T-cell (primary cell): ENCODE data around the gene RAF1. TPM values are rescaled to one million over a fixed set of nuclear protein-coding genes. Genes with fewer than 3 reads are reported as not detected.
"Not testable (repeated sequence)": the region's sequence is repeated elsewhere in the genome, so short reads cannot be mapped to it uniquely, and the experiment has no call there.

Source experiments
- ATAC-seq, 4 experiments: fragments of 200-7000 bp in 3 of 4; fragments of 150-1000 bp in 1 of 4; cut with Tn5 transposase; replicated peaks in 1 of 4; 1 replicate in 3 of 4; 2 replicates in 1 of 4; pipeline ENCODE4 v1.10.0; 2021; ENCODE audit warnings: moderate library complexity in 3 of 4, mild to moderate bottlenecking in 2 of 4, moderate number of reproducible peaks in 1 of 4
- CTCF ChIA-PET, 2 donors: fragments of 300-600 bp; sonication (Branson Sonifier 250); formaldehyde crosslinking; loops; one replicate each; lab custom pipeline; 2022; ENCODE audit warnings: antibody characterized with exemption in 2 of 2; lab: Charles Lee
- POLR2A ChIA-PET, 2 donors: fragments of 300-600 bp; sonication (Branson Sonifier 250); formaldehyde crosslinking; loops; one replicate each; lab custom pipeline; 2022; ENCODE audit warnings: antibody characterized with exemption in 2 of 2; lab: Charles Lee
- DNase-seq, 35 experiments: peaks; one replicate each; pipeline versions ENCODE4 v3.0.0 to v3.0.0-alpha.2; 2013 to 2023
- H3K27ac ChIP-seq: one replicate; pipeline ENCODE4 v1.5.1; 2013; ENCODE audit warnings: low read length
- H3K27me3 ChIP-seq, 2 experiments: replicated peaks in 1 of 2; 1 replicate in 1 of 2; 2 replicates in 1 of 2; pipeline versions ENCODE4 v1.6.1 to v1.7.0; 2013; ENCODE audit warnings: low read length in 1 of 2, mixed read lengths in 1 of 2; ENCODE audit not compliant: control insufficient read depth in 2 of 2, insufficient read depth in 2 of 2; ENCODE audit errors: extremely low read depth in 1 of 2
- H3K36me3 ChIP-seq, 2 donors: 1 replicate in 1 of 2; 2 replicates in 1 of 2; pipeline versions ENCODE4 v1.6.1 to v1.7.0; 2013; ENCODE audit warnings: low read length in 1 of 2; ENCODE audit not compliant: control insufficient read depth in 2 of 2, insufficient read depth in 1 of 2; ENCODE audit errors: extremely low read depth in 1 of 2
- H3K4me1 ChIP-seq, 2 experiments: 1 replicate in 1 of 2; 2 replicates in 1 of 2; pipeline versions ENCODE4 v1.6.1 to v1.7.0; 2013; ENCODE audit warnings: low read length in 2 of 2, mixed read lengths in 1 of 2; ENCODE audit not compliant: insufficient read depth in 2 of 2, control insufficient read depth in 1 of 2; ENCODE audit errors: extremely low read depth in 1 of 2
- H3K4me3 ChIP-seq, 2 donors: 1 replicate in 1 of 2; 2 replicates in 1 of 2; pipeline versions ENCODE4 v1.5.1 to v1.7.0; 2013; ENCODE audit warnings: mild to moderate bottlenecking in 2 of 2, low read length in 1 of 2, moderate library complexity in 1 of 2; ENCODE audit not compliant: control insufficient read depth in 1 of 2; ENCODE audit errors: extremely low read depth in 1 of 2
- H3K9me3 ChIP-seq: 2 replicates; pipeline ENCODE4 v1.7.0; 2013
- H3K27ac Mint-ChIP-seq, 2 donors: one replicate each; pipeline ENCODE4 v1.8.0; 2020 to 2021; ENCODE audit warnings: mild to moderate bottlenecking in 2 of 2, mixed read lengths in 2 of 2
- H3K27me3 Mint-ChIP-seq, 2 donors: one replicate each; pipeline ENCODE4 v1.8.0; 2021 to 2022; ENCODE audit warnings: mixed read lengths in 2 of 2
- H3K36me3 Mint-ChIP-seq: one replicate; pipeline ENCODE4 v1.8.0; 2021; ENCODE audit warnings: mixed read lengths
- H3K4me1 Mint-ChIP-seq, 3 donors: one replicate each; pipeline ENCODE4 v1.8.0; 2020 to 2022; ENCODE audit warnings: mixed read lengths in 3 of 3, mild to moderate bottlenecking in 1 of 3
- H3K4me3 Mint-ChIP-seq, 3 donors: one replicate each; pipeline ENCODE4 v1.8.0; 2020 to 2022; ENCODE audit warnings: mild to moderate bottlenecking in 3 of 3, mixed read lengths in 3 of 3, moderate library complexity in 3 of 3
- H3K9me3 Mint-ChIP-seq, 3 donors: one replicate each; pipeline ENCODE4 v1.8.0; 2020 to 2022; ENCODE audit warnings: mixed read lengths in 3 of 3
- WGBS: methylation state at CpG from one replicate; pipeline ENCODE4 v1.1.5; 2013; ENCODE audit warnings: missing lambda C conversion rate; ENCODE audit not compliant: insufficient coverage; 5-methylcytosine and 5-hydroxymethylcytosine counted together
- total RNA-seq, 35 experiments: library from RNA in 6 of 35; stranded (reverse) in 6 of 35; fragments of 120-200 nt in 1 of 35; gene quantifications; one replicate each; pipeline versions ENCODE4 v1.2.1 to v1.2.4 and lab custom pipeline; 2013 to 2026

RAF1 gene
- total RNA-seq, 5 donors from 2014 or later (not counting 1 experiment from before 2014, with no cell fraction given): 95.3 to 112 (median 105) TPM

- WGBS: 7% methylated on average over 23 of the region's 26 CpGs
Measured at GRCh38 chr3:12553921-12554391, 110.0 kb downstream of the RAF1 start.

DNA sequence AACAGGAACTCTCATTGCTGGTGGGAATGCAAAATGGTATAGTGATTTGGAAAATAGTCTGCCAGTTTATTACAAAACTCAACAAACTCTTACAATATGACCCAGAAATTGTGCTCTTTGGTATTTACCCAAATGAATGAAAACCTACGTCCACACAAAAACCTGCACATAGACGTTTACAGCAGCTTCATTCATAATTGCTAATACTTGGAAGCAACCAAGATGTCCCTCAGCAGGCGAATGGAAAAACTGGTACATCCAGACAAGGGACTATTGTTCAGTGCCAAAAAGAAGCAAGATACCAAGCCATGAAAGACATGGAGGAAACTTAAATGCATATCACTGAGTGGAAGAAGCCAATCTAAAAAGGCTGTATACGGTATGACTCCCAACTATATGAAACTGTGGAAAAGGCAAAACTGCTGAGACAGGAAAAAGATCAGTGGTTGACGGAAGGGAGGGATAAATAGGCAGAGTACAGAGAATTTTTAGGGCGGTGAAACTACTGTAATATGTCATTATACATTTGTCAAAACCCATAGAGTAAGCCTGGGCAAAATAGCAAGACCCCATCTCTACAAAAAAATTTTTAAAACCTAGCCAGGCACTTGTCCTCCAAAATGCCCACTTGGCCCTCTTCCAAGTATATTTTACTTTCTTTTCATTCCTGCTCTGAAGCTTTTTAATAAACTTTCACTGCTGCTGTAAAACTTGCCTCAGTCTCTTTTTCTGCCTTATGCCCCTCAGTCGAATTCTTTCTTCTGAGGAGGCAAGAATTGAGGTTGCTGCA, 113.8 kb downstream of the RAF1 start:
- Histone ChIP-seq H3K36me3 (no peaks in the 10 kb centered on the region), H3K9me3 (no peaks in the 10 kb centered on the region), H3K4me3 (no peak overlapping the region), H3K4me1 (peaks cover 4 to 6% of the 10 kb centered on the region in 2 experiments), H3K27ac (no peak overlapping the region), H3K27me3 (peaks cover 0 to 31% of the 10 kb centered on the region in 2 experiments)
- no peak for ATAC-seq
- H3K27me3 Mint-ChIP-seq: peaks cover 22 to 27% of the 10 kb centered on the region in 2 donors
- no peaks in the 10 kb centered on the region for H3K36me3 Mint-ChIP-seq
- peaks cover 0 to 8% (median 6%) of the 10 kb centered on the region in 3 donors for H3K4me1 Mint-ChIP-seq
- POLR2A ChIA-PET: no interaction called here
- 100% methylated on average over 2 of the region's 7 CpGs for WGBS
- DNase-seq: no peak
- H3K4me3 Mint-ChIP-seq: no peak overlapping the region
- no peak overlapping the region for H3K27ac Mint-ChIP-seq
- no peaks in the 10 kb centered on the region for H3K9me3 Mint-ChIP-seq
- CTCF ChIA-PET: no interaction called here

More at GRCh38 chr3:12553921-12554391, 110.0 kb downstream of the RAF1 start:
- ChIA-PET POLR2A (interaction anchor here in 1 of 2 donors (0.5 to 0.6 kb wide), 2 partner anchors 13 to 23 kb away, joined by 3 read pairs; no protein-coding TSS in a partner anchor), CTCF (no interaction called here)
- Mint-ChIP-seq H3K4me1 (peaks cover 29 to 37% (median 29%) of the 10 kb centered on the region in 3 donors), H3K36me3 (no peaks in the 10 kb centered on the region), H3K9me3 (no peaks in the 10 kb centered on the region), H3K4me3 (peak overlapping the region; percentile 61 to 95 (median 75)), H3K27ac (no peak overlapping the region), H3K27me3 (peaks cover 28 to 40% of the 10 kb centered on the region in 2 donors)
- Histone ChIP-seq H3K27me3 (peaks cover 0 to 44% of the 10 kb centered on the region in 2 experiments), H3K36me3 (no peaks in the 10 kb centered on the region), H3K9me3 (no peaks in the 10 kb centered on the region), H3K4me1 (peaks cover 15 to 18% of the 10 kb centered on the region in 2 experiments), H3K4me3 (peak overlapping the region; percentile 22 to 70), H3K27ac (no peak overlapping the region)
- ATAC-seq (no peak), DNase-seq (peak in 5 of 35 experiments; percentile 8 to 26 (median 9))

DNA sequence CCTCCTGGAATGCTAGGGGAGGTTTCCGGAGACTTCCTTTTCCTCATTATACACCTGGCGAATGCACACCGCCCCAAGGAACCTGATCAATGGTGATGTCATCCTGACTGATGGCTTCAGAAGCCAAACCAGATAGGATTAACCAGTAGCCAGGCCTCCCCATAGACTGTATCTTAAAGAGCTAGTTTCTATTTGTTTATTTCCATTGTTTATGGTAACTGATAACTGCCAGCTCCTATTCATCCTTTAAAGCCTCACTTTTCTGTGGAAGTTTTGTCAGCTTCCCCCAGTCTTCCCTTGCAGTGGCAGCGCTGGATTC, 118.5 kb downstream of the RAF1 start, which contains the start of gene MKRN2OS:
MKRN2OS (minus strand) TSS at position 27 of the 319 bp plus-strand sequence. CDS start 35 bp downstream, outside the sequence.
- Histone ChIP-seq H3K9me3 (no peaks in the 10 kb centered on the region), H3K4me3 (no peak within 1 kb of the TSS), H3K36me3 (no peaks in the 10 kb centered on the region), H3K27me3 (peaks cover 0 to 3% of the 10 kb centered on the region in 2 experiments), H3K27ac (no peak within 1 kb of the TSS), H3K4me1 (no peaks in the 10 kb centered on the region)
- H3K4me3 Mint-ChIP-seq: no peak within 1 kb of the TSS
- H3K9me3 Mint-ChIP-seq: no peaks in the 10 kb centered on the region
- no peaks in the 10 kb centered on the region for H3K36me3 Mint-ChIP-seq
- peaks cover 0 to 6% (median 0%) of the 10 kb centered on the region in 3 donors for H3K4me1 Mint-ChIP-seq
- H3K27me3 Mint-ChIP-seq: peaks cover 4 to 6% of the 10 kb centered on the region in 2 donors
- POLR2A ChIA-PET: no interaction called here
- ATAC-seq (no peak), DNase-seq (no peak)
- H3K27ac Mint-ChIP-seq: no peak within 1 kb of the TSS
- WGBS: 100% methylated on average over 3 of the region's 4 CpGs
- CTCF ChIA-PET: no interaction called here

- peaks cover 0 to 3% of the 10 kb centered on the region in 2 experiments for H3K27me3 ChIP-seq
- ChIA-PET POLR2A (no interaction called here), CTCF (no interaction called here)
- no peak overlapping the region for H3K4me3 ChIP-seq
- Mint-ChIP-seq H3K4me3 (no peak overlapping the region), H3K36me3 (no peaks in the 10 kb centered on the region), H3K27ac (no peak overlapping the region), H3K9me3 (no peaks in the 10 kb centered on the region), H3K4me1 (peaks cover 0 to 6% (median 0%) of the 10 kb centered on the region in 3 donors), H3K27me3 (peaks cover 0 to 2% of the 10 kb centered on the region in 2 donors)
- H3K9me3 ChIP-seq: no peaks in the 10 kb centered on the region
- no peak for ATAC-seq
- DNase-seq: no peak
- no peak overlapping the region for H3K27ac ChIP-seq
- 97% methylated on average over 3 of the region's 11 CpGs for WGBS
- H3K4me1 ChIP-seq: no peaks in the 10 kb centered on the region
- no peaks in the 10 kb centered on the region for H3K36me3 ChIP-seq
Measured at GRCh38 chr3:12544652-12545472, 119.1 kb downstream of the RAF1 start.

DNA sequence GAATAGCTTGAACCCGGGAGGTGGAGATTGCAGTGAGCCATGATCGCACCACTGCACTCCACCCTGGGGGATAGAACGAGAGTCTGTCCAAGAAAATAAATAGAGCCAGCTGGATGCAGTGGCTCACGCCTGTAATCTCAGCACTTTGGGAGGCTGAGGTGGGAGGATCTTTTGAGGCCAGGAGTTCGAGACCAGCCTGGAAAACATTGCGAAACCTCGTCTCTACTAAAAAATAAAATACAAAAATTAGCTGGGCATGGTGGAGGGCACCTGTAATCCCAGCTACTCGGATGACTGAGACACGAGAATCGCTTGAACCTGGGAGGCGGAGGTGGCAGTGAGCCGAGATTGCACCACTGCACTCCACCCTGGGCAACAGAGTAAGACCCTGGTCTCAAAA, 120.4 kb downstream of the RAF1 start:
- H3K27ac ChIP-seq, DNase-seq, H3K36me3 ChIP-seq, H3K4me3 ChIP-seq, H3K27ac Mint-ChIP-seq, H3K27me3 Mint-ChIP-seq, H3K4me1 ChIP-seq, H3K4me3 Mint-ChIP-seq, H3K9me3 Mint-ChIP-seq, H3K4me1 Mint-ChIP-seq, H3K27me3 ChIP-seq, H3K36me3 Mint-ChIP-seq, H3K9me3 ChIP-seq, ATAC-seq, CTCF ChIA-PET: not testable (repeated sequence)
- 81% methylated on average over 3 of the region's 12 CpGs for WGBS
- POLR2A ChIA-PET: interaction anchor here in 1 of 2 donors (0.6 kb wide), 1 partner anchor 15 kb away, joined by 3 read pairs; no protein-coding TSS in a partner anchor

DNA sequence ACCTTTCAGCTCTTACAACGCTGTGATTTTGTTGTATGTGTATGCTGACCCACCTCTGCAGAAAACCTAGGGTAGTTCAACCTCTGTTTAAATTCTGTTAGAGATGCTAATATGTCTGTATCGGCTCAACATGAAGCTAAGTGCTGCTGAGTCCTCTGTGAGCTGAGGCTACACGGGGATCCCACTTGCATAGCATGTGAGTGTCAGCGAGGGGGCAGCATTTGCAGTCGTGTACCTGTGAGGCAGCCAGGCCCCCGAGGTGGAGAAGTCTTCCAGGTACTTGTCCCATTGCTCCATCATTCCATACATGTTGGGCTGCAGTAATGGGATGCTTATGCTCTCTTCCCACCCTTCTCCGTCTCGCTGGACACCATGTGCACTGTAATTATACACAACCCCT, 122.3 kb downstream of the RAF1 start:
- Histone ChIP-seq H3K4me3 (no peak overlapping the region), H3K9me3 (no peaks in the 10 kb centered on the region), H3K27me3 (no peaks in the 10 kb centered on the region), H3K4me1 (no peaks in the 10 kb centered on the region), H3K27ac (no peak overlapping the region), H3K36me3 (no peaks in the 10 kb centered on the region)
- Mint-ChIP-seq H3K9me3 (no peaks in the 10 kb centered on the region), H3K4me3 (no peak overlapping the region), H3K4me1 (peaks cover 0 to 6% (median 0%) of the 10 kb centered on the region in 3 donors), H3K27ac (peak overlapping the region in 1 of 2 donors; percentile 2), H3K36me3 (no peaks in the 10 kb centered on the region), H3K27me3 (no peaks in the 10 kb centered on the region)
- ChIA-PET CTCF (no interaction called here), POLR2A (no interaction called here)
- DNase-seq: peak in 2 of 35 experiments; percentile 3 to 4
- ATAC-seq: peak in 1 of 4 experiments; percentile 40
- WGBS: 100% methylated on average over 1 of the region's 8 CpGs
